Endothelial cell of umbilical vein (primary cell): Measurements from ENCODE around the gene PEAR1. TPM values are rescaled to one million over a fixed set of nuclear protein-coding genes. Genes with fewer than 3 reads are reported as not detected.
A peak's percentile ranks its signal among the peaks of the same experiment; 100 is the strongest.
"Not testable (repeated sequence)": the region's sequence is repeated elsewhere in the genome, so short reads cannot be mapped to it uniquely, and the experiment has no call there.

ENCODE experiments used
- BruUV-seq: library from RNA; stranded (reverse); fragments of 400-500 nt; replicated peaks from 2 replicates; lab custom pipeline; 2021; lab: Mats Ljungman, UMichigan
- CTCF ChIA-PET: fragments of 300-600, 350-600 bp; sonication (Branson Sonifier 250); formaldehyde crosslinking; loops from one replicate; lab custom pipeline; 2021; ENCODE audit warnings: antibody characterized with exemption, inconsistent platforms; lab: Charles Lee
- POLR2A ChIA-PET: fragments of 300-600, 350-600 bp; sonication (Branson Sonifier 250); formaldehyde crosslinking; loops from one replicate; lab custom pipeline; 2021; ENCODE audit warnings: antibody characterized with exemption, inconsistent platforms; lab: Charles Lee
- DNase-seq: peaks from one replicate; pipeline ENCODE4 v3.0.0-alpha.2; 2011; ENCODE audit warnings: low read depth, low spot score
- FAIRE-seq: peaks from 2 replicates; lab custom pipeline; 2011; peaks lifted over from hg19 to GRCh38; lab: Jason Lieb, UNC
- H2AFZ ChIP-seq: 2 replicates; pipeline ENCODE4 v1.6.0; 2012; ENCODE audit warnings: low read depth, low read length, control low read depth, inconsistent platforms
- H3K27ac ChIP-seq: 2 replicates; pipeline ENCODE4 v1.5.1; 2011; ENCODE audit warnings: low read depth, mild to moderate bottlenecking, control low read depth, low read length, moderate library complexity; ENCODE audit not compliant: insufficient read depth
- H3K27me3 ChIP-seq, 2 experiments: 2 replicates each; pipeline versions ENCODE4 v1.6.0 to v1.6.1; 2011; ENCODE audit warnings: low read length in 2 of 2, mixed read lengths in 1 of 2; ENCODE audit not compliant: control insufficient read depth in 2 of 2, insufficient read depth in 2 of 2
- H3K36me3 ChIP-seq, 2 experiments: 2 replicates in 1 of 2; 3 replicates in 1 of 2; pipeline ENCODE4 v1.5.1; 2011; ENCODE audit warnings: low read length in 2 of 2, mild to moderate bottlenecking in 1 of 2, moderate library complexity in 1 of 2; ENCODE audit not compliant: control insufficient read depth in 2 of 2, insufficient read depth in 2 of 2; ENCODE audit errors: extremely low read depth in 1 of 2
- H3K4me1 ChIP-seq: 3 replicates; pipeline ENCODE4 v1.5.1; 2011; ENCODE audit warnings: mild to moderate bottlenecking, low read length; ENCODE audit not compliant: control insufficient read depth, insufficient read depth; ENCODE audit errors: extremely low read depth
- H3K4me2 ChIP-seq: 2 replicates; pipeline ENCODE4 v1.6.1; 2011; ENCODE audit warnings: low read length, control low read depth, mixed read lengths; ENCODE audit not compliant: insufficient read depth
- H3K4me3 ChIP-seq, 3 experiments: fragments of 200-600 bp in 1 of 3; sonication (generic), shearing (Covaris generic) in 1 of 3; replicated peaks in 1 of 3; 2 replicates each; pipeline ENCODE4 v1.5.1; 2011 to 2016; ENCODE audit warnings: control low read depth in 3 of 3, low read length in 3 of 3, mild to moderate bottlenecking in 2 of 3, inconsistent platforms in 1 of 3, low read depth in 1 of 3, moderate library complexity in 1 of 3; ENCODE audit not compliant: insufficient read depth in 1 of 3
- H3K79me2 ChIP-seq: 2 replicates; pipeline ENCODE4 v1.6.0; 2012; ENCODE audit warnings: low read length, inconsistent platforms; ENCODE audit not compliant: control insufficient read depth, insufficient read depth
- H3K9ac ChIP-seq: replicated peaks from 2 replicates; pipeline ENCODE3; 2011; ENCODE audit warnings: low read length, control low read depth; ENCODE audit not compliant: insufficient read depth; ENCODE audit errors: extremely low read depth
- H3K9me1 ChIP-seq: replicated peaks from 3 replicates; pipeline ENCODE4 v1.6.0; 2011; ENCODE audit warnings: mild to moderate bottlenecking, low read length; ENCODE audit not compliant: control insufficient read depth, insufficient read depth; ENCODE audit errors: extremely low read depth
- H3K9me3 ChIP-seq: replicated peaks from 2 replicates; pipeline ENCODE4 v1.5.1; 2012; ENCODE audit warnings: low read length, inconsistent platforms; ENCODE audit not compliant: control insufficient read depth, insufficient read depth
- H4K20me1 ChIP-seq: replicated peaks from 2 replicates; pipeline ENCODE3; 2011; ENCODE audit warnings: mild to moderate bottlenecking, low read length; ENCODE audit not compliant: control insufficient read depth, insufficient read depth; ENCODE audit errors: extremely low read depth
- EZH2 ChIP-seq: IDR thresholded peaks from 2 replicates; pipeline ENCODE4 v1.6.1; 2012; ENCODE audit warnings: borderline replicate concordance, low read depth, mild to moderate bottlenecking, moderate library complexity, low read length, inconsistent platforms; ENCODE audit not compliant: severe bottlenecking
- MYC ChIP-seq: IDR thresholded peaks from one replicate; pipeline ENCODE4 v1.6.1; 2011; ENCODE audit warnings: mild to moderate bottlenecking, low read depth, low read length
- POLR2A ChIP-seq: IDR thresholded peaks from 2 replicates; pipeline ENCODE4 v1.6.1; 2012; ENCODE audit warnings: low read depth, mild to moderate bottlenecking, control low read depth, low read length
- dilution Hi-C: fragments of 300-500 bp; cut with MboI; formaldehyde crosslinking; loops from one replicate; pipeline ENCODE4 v1.15.0; 2019; ENCODE audit warnings: low sequenced_read_pairs; ENCODE audit not compliant: extremely low pct_ligation_motif_present
- intact Hi-C: fragments of 100-400 bp; cut with micrococcal nuclease; formaldehyde crosslinking; loops from one replicate; pipeline ENCODE4 v1.10.0; 2022
- polyA plus RNA-seq, 4 experiments: library from polyadenylated mRNA; depleted of rRNA in 3 of 4; stranded (reverse) in 3 of 4; unstranded in 1 of 4; fragments of >200 nt; gene quantifications; 2 replicates each; pipeline versions ENCODE4 v1.2.1 to v1.2.3, GENCODE V29; 2011 to 2012; ENCODE audit warnings: missing spikeins in 1 of 4
- total RNA-seq: library from RNA; stranded (reverse); gene quantifications from 2 replicates; pipeline ENCODE4 v1.2.3, GENCODE V29; 2021

The PEAR1 gene
- total and polyA plus RNA-seq, 2 donors (not counting 3 experiments of a cell fraction or from before 2014, with no cell fraction given): 90.7 to 106 TPM

DNA sequence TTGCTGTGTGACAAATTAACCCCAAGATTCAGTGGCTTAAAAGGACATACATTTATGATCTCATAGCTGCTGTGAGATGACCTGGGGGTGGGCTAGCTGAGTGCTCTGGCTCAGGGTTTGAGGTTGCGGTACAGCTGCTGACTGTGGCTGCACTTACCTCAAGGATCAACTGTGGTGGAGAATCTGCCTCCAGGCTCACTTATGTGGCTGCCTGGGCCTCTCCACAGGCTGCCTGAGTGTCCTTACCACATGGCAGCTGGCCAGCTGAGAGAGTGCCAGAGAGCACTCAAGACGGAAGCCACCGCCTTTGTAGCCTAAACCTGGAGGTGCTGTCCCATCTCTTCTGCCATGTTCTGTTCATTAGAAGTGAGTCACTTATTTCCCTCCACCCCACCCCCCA, 32.7 kb downstream of the PEAR1 start:
- peaks cover 26 to 34% of the 10 kb centered on the region in 2 experiments for H3K27me3 ChIP-seq
- FAIRE-seq: peak; percentile 74
- H3K27ac ChIP-seq: no peak overlapping the region
- H3K36me3 ChIP-seq: no peaks in the 10 kb centered on the region
- H3K4me3 ChIP-seq: no peak overlapping the region
- H3K4me2 ChIP-seq: no peak overlapping the region
- BruUV-seq: no TSS peak
- TF ChIP-seq POLR2A (no peak), MYC (no peak), EZH2 (no peak)
- dilution Hi-C loops (no loop called here), intact Hi-C loops (loop anchor here (2.0 to 5.0 kb wide), 3 partner anchors 65 to 299 kb away; partner anchors contain the start of gene NTRK1)
- CTCF ChIA-PET: interaction anchor here (2.7 to 11.2 kb wide), 5 partner anchors 34 to 199 kb away, joined by 7 to 312 read pairs (median 56); partner anchors contain the start of genes INSRR, ISG20L2, METTL25B and NTRK1
- H3K9ac ChIP-seq: no peak overlapping the region
- no peak overlapping the region for H2AFZ ChIP-seq
- no peak for DNase-seq
- H3K4me1 ChIP-seq: peaks cover 2% of the 10 kb centered on the region
- no peaks in the 10 kb centered on the region for H3K9me3 ChIP-seq
- POLR2A ChIA-PET: no interaction called here
- H3K79me2 ChIP-seq: no peaks in the 10 kb centered on the region
- no peaks in the 10 kb centered on the region for H3K9me1 ChIP-seq
- H4K20me1 ChIP-seq: no peaks in the 10 kb centered on the region

- H3K9me3 ChIP-seq, H3K4me2 ChIP-seq, POLR2A ChIA-PET, H2AFZ ChIP-seq, H3K4me3 ChIP-seq, H3K36me3 ChIP-seq, H3K9me1 ChIP-seq, H4K20me1 ChIP-seq, H3K79me2 ChIP-seq, H3K9ac ChIP-seq, BruUV-seq, FAIRE-seq, H3K4me1 ChIP-seq, dilution Hi-C loops, DNase-seq, H3K27ac ChIP-seq: not testable (repeated sequence)
- peaks cover 24 to 32% of the 10 kb centered on the region in 2 experiments for H3K27me3 ChIP-seq
- CTCF ChIA-PET: interaction anchor here (0.7 to 11.2 kb wide), 10 partner anchors 12 to 237 kb away, joined by 4 to 312 read pairs (median 21); partner anchors contain the start of genes INSRR, ISG20L2, METTL25B and NTRK1
- intact Hi-C loops: loop anchor here (1.0 to 5.0 kb wide), 9 partner anchors 34 to 299 kb away; partner anchors contain the start of gene NTRK1
Measured at GRCh38 chr1:156926695-156927094, 33.2 kb downstream of the PEAR1 start.
